Measurements from ENCODE around the gene PIGL.
A peak's percentile ranks its signal among the peaks of the same experiment; 100 is the strongest.

PIGL gene

DNA sequence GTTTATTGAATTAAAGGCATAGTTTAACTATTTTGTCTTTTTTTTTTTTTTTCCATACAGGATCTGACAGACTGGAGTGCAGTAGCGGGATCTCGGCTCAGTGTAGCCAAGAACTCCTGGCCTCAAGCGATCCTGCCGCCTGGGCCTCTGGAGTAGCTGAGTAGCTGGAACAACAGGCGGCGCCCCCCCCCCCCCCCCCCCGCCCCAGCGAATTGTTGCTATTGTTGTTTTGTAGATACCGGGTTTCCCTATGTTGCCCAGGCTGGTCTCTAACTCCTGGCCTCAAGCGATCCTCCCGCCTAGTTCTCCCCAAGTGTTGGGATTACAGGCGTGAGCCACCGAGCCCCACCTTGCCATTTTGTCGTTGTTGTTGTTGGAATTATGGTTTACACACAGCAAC, 137.6 kb downstream of the PIGL start:
- no peak for DNase-seq

DNA sequence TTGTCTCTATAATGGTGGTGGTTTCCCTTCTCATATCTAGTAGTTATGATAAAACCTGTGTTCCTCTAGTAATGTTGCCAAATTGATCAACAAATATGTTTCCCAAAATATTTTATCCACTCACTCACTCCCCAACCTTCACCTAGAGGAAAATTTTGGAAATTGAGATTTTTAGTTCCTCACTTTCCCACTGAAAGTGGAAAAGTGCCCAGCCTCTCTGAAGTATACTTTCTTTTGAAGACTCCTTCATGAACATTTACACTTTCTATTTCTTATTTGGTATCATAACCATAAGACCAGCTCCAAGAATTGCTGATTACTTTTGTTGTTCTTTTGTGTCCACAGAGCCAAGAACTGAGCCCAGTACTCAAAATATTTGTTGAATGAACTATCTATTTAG, 141.4 kb downstream of the PIGL start:
- DNase-seq: no peak

DNA sequence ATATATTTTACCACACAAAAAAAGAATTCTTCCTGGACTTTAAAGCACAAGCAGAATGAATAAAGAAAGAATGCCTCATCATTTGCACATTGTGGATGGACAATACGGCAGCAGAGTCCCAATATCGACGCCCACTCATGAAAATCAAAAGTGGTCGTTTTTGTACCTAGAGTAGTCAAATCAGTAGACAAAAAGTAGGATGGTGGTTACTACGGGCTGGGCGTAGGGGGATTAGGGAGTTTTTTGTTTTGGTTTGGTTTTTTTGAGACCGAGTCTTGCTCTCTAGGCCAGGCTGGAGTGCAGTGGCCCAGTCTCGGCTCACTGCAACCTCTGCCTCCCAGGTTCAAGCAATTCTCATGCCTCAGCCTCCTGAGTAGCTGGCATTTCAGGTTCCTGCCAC, 144.9 kb downstream of the PIGL start:
- DNase-seq: no peak

DNA sequence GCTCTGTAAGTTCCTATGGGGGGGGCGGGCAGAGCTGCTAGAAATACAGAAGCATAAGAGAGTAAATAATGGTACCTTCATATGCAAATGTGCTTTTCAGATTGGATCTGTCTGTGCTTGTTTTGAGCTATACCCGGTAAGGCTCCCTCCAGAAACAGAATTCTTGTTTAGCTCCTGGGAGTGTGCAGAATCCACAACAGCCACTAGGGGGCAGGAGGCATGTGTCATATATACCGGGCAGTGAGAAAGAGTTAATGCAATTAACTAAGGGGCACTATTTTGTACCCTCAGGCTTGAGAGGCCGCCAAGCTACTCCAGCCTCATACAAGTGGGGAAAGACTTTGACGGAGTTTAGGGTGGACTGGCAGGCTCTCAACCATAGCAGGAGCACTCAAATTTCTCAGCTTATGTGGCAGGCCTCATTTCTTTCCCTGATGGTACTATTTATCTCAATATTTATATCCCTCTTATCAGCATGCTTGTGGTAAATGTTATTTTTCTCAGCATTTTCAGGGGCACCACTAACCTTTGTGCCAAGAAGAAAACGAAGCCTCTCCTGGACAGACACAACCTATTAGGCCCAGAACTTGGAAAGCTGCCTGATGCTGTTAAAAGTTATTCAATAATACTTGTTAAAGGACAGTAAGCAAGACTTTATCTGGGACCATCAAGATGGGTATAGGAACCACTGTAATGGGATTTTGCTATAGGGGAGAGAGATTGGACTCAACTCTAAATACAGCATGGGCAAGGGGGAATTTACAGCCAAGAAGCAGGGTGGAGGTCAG, 146.9 kb downstream of the PIGL start:
- peak; percentile 27 to 75 (median 60) for DNase-seq

DNA sequence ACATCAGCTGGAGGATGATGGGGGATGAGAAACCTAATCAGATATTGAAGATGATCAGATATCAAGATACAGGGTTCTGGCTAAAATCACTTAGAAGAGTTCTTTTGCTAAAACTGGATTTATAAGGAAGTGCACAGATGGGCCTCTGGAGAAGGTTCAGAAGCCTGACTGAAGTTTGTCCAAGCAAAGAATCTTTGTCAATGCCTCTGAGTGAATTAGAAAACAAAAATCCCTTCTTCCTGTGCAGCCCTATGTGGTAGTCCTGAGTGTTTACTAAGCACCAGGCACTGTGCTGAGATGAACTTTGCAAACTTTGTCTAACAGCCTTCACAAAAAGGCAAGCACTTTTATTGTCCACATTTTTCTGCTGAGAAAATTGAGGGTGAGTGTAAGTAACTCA, 147.6 kb downstream of the PIGL start:
- no peak for DNase-seq

DNA sequence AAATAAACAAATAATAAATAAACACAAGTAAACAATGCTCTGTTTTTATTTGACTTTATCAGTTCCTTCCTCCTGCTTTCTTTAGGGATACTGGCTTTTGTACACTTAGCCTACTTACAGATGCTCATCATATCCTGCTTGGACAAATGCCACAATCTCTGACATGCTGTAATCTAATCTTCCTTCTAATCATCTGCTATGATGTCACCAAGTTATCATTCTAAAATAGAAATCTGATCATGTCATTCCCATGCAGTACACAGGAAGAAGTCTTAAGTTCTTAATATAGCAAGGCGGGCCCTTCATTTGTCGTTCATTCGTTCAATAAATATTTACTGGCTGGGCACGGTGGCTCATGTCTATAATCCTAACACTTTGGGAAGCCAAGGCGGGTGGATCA, 154.7 kb downstream of the PIGL start:
- DNase-seq: no peak

DNA sequence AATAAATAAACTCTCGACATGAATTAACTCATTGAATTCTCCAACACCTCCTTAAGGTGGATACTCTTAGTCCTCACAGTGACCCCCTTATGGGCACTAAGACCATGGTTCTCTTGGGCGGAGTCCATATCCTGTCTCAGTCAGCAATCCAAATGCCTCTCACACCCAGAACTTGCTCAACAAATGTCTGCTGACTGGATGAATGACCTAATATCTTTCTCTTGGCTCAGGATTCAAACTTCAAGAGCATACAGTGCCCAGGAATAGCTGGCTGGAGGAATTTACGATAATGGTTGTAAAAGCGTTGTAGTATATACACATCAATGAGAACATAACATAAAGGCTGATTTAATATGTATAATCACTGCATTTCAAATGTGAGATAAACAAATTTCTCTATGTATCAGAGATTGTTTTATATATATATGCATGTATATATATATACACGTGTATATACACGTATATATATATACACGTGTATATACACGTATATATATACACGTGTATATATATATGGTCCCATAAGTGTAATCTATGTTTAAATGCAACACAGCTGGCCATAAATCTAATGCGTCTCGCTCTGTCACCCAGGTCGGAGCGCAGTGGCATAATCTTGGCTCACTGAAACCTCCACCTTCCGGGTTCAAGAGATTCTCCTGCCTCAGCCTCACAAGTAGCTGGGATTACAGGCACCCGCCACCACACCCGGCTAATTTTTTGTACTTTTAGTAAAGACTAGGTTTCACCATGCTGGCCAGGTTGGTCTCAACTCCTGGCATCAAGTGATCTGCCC, 157.3 kb downstream of the PIGL start:
- no peak for DNase-seq
